GM12872 (cell line): ENCODE results near the gene SEZ6L.

ENCODE experiments used
- CTCF ChIP-seq: IDR thresholded peaks from 3 replicates; pipeline ENCODE4 v1.5.1; 2011; ENCODE audit warnings: low read depth, mild to moderate bottlenecking, low read length, moderate library complexity; ENCODE audit not compliant: insufficient read depth

Gene SEZ6L

GRCh38 chr22:26225207-26225606, 55.9 kb downstream of the SEZ6L start:
- TF ChIP-seq CTCF, result no peak

- TF ChIP-seq CTCF, result no peak
Measured at GRCh38 chr22:26226538-26227297, 57.5 kb downstream of the SEZ6L start.

- TF ChIP-seq CTCF, result no peak
Measured at GRCh38 chr22:26229910-26230309, 60.6 kb downstream of the SEZ6L start.

- no peak for TF ChIP-seq CTCF
Measured at GRCh38 chr22:26234296-26234695, 65.0 kb downstream of the SEZ6L start.

- no peak for TF ChIP-seq CTCF
Measured at GRCh38 chr22:26235792-26236487, 66.7 kb downstream of the SEZ6L start.

GRCh38 chr22:26236991-26237390, 67.7 kb downstream of the SEZ6L start:
- no peak for TF ChIP-seq CTCF

- TF ChIP-seq CTCF, result no peak
Measured at GRCh38 chr22:26238596-26238995, 69.3 kb downstream of the SEZ6L start.
